GM12878 (cell line): ENCODE data around the gene MSANTD2.
A peak's percentile ranks its signal among the peaks of the same experiment; 100 is the strongest.

Source experiments
- CEBPB ChIP-seq, 2 experiments: fragments of 150-350 bp in 1 of 2; IDR thresholded peaks; 2 replicates each; pipeline ENCODE4 v1.6.1; 2012 to 2014; ENCODE audit warnings: low read depth in 2 of 2, low read length in 2 of 2, borderline replicate concordance in 1 of 2, inconsistent platforms in 1 of 2
- CREM ChIP-seq: IDR thresholded peaks from 2 replicates; pipeline ENCODE4 v1.6.1; 2014; ENCODE audit warnings: antibody characterized with exemption, low read depth
- CTCF ChIP-seq, 3 experiments: IDR thresholded peaks in 2 of 3; conservative IDR thresholded peaks in 1 of 3; 2 replicates each; pipeline ENCODE4 v1.5.1; 2011; ENCODE audit warnings: low read depth in 3 of 3, low read length in 3 of 3, mild to moderate bottlenecking in 3 of 3, control low read depth in 2 of 3, moderate library complexity in 2 of 3, inconsistent platforms in 1 of 3, mixed read lengths in 1 of 3; ENCODE audit not compliant: control insufficient read depth in 2 of 3, insufficient read depth in 1 of 3; ENCODE audit errors: extremely low read depth in 1 of 3
- EP300 ChIP-seq, 2 experiments: fragments of 150-350 bp in 1 of 2; IDR thresholded peaks; 2 replicates each; pipeline ENCODE4 v1.6.1; 2011 to 2012; ENCODE audit warnings: low read depth in 2 of 2, low read length in 2 of 2, borderline replicate concordance in 1 of 2, improper control_type of control experiment in 1 of 2, inconsistent platforms in 1 of 2; ENCODE audit not compliant: control insufficient read depth in 1 of 2
- ETV6 ChIP-seq, 2 experiments: fragments of 450-650 bp in 1 of 2; IDR thresholded peaks in 1 of 2; conservative IDR thresholded peaks in 1 of 2; 2 replicates each; pipeline ENCODE4 v1.6.1; 2014; ENCODE audit warnings: antibody characterized with exemption in 1 of 2, borderline replicate concordance in 1 of 2, low read depth in 1 of 2, mild to moderate bottlenecking in 1 of 2, moderate library complexity in 1 of 2
- IKZF2 ChIP-seq, 2 experiments: fragments of 450-650 bp; IDR thresholded peaks; 2 replicates each; pipeline ENCODE4 v1.6.1; 2017; ENCODE audit warnings: mild to moderate bottlenecking in 2 of 2, moderate library complexity in 2 of 2
- JUND ChIP-seq: IDR thresholded peaks from 2 replicates; pipeline ENCODE4 v1.6.1; 2012; ENCODE audit warnings: low read depth, mild to moderate bottlenecking, low read length, improper control_type of control experiment, moderate library complexity
- NR2C1 ChIP-seq: fragments of 450-650 bp; IDR thresholded peaks from 2 replicates; pipeline ENCODE4 v1.6.1; 2017; ENCODE audit warnings: antibody characterized with exemption, mild to moderate bottlenecking, moderate library complexity
- NR2F1 ChIP-seq: fragments of 450-650 bp; conservative IDR thresholded peaks from 2 replicates; pipeline ENCODE4 v1.6.1; 2017; ENCODE audit warnings: mild to moderate bottlenecking
- SMC3 ChIP-seq: IDR thresholded peaks from 2 replicates; pipeline ENCODE4 v1.6.1; 2011; ENCODE audit warnings: low read length, improper control_type of control experiment, borderline replicate concordance

GRCh38 chr11:124759266-124760204 lies 40.7 kb downstream of the MSANTD2 start:
- TF ChIP-seq EP300 (IDR thresholded peaks at IDR 0.05; ENCODE audit: borderline replicate concordance in 1 of 2, control insufficient read depth in 1 of 2, low read depth in 2 of 2, low read length in 2 of 2), result no peak
- TF ChIP-seq NR2F1, result no peak
- TF ChIP-seq CTCF (IDR thresholded peaks at IDR 0.05 in 2 of 3, conservative IDR thresholded peaks at IDR 0.05 in 1 of 3; ENCODE audit: control insufficient read depth in 2 of 3, extremely low read depth in 1 of 3, insufficient read depth in 1 of 3, low read depth in 3 of 3, low read length in 3 of 3), result no peak
- TF ChIP-seq CREM, result no peak
- TF ChIP-seq NR2C1, result no peak
- TF ChIP-seq ETV6 (conservative IDR thresholded peaks at IDR 0.05 in 1 of 2, IDR thresholded peaks at IDR 0.05 in 1 of 2; ENCODE audit: borderline replicate concordance in 1 of 2, low read depth in 1 of 2), result no peak; a peak in 1 of 4 replicates
- TF ChIP-seq IKZF2 (IDR thresholded peaks at IDR 0.05), result peak in 1 of 2 experiments; percentile 17; a peak in 1 of 4 replicates
- TF ChIP-seq JUND, result no peak
- no peak for TF ChIP-seq CEBPB (IDR thresholded peaks at IDR 0.05; ENCODE audit: borderline replicate concordance in 1 of 2, low read depth in 2 of 2, low read length in 2 of 2)
- TF ChIP-seq SMC3, result no peak
